ENCODE data around the gene SOCS2. TPM values are rescaled to one million over a fixed set of nuclear protein-coding genes. Genes with fewer than 3 reads are reported as not detected.
"Not testable (repeated sequence)": the region's sequence is repeated elsewhere in the genome, so short reads cannot be mapped to it uniquely, and the experiment has no call there.

Gene SOCS2
- total RNA-seq, 2 donors from 2014 or later: 14.2 to 23.4 TPM

GRCh38 chr12:93618891-93619410 lies 46.5 kb downstream of the SOCS2 start:
- Histone ChIP-seq H3K27me3 (no peaks in the 10 kb centered on the region), H3K9ac (ENCODE audit: low read depth in 2 of 2, low read length in 2 of 2) (no peak overlapping the region), H3K27ac (no peak overlapping the region), H3K36me3 (no peaks in the 10 kb centered on the region), H3K4me3 (no peak overlapping the region), H3K4me1 (no peaks in the 10 kb centered on the region), H3K9me3 (no peaks in the 10 kb centered on the region)
- TF ChIP-seq CTCF (IDR thresholded peaks at IDR 0.05): no peak
- intact Hi-C loops (cut with DNase I): no loop called here
- DNase-seq: no peak

DNA sequence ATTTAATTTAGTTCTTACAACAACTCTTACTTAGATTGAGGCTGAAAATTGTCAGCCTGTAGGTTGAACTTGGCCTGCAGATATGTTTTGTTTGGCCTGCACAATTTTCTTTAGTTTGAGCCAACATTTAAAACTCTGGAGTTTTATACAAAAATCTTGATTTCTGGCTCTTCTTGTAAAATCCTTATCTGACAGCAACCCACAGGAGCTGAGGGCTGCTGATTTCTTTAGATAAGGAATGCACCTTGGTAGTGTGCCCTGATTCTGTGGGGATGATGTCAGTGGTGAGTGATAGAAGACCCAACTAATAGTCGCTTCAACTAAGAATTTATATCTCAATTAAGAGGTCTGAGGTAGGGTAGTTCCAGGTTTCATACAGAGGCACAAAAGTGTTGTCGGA lies 49.5 kb downstream of the SOCS2 start:
- H3K36me3 ChIP-seq: no peaks in the 10 kb centered on the region
- no peaks in the 10 kb centered on the region for H3K9me3 ChIP-seq
- H3K9ac ChIP-seq (ENCODE audit: low read depth in 2 of 2, low read length in 2 of 2): no peak overlapping the region
- intact Hi-C loops (cut with DNase I): no loop called here
- no peak for TF ChIP-seq CTCF (IDR thresholded peaks at IDR 0.05)
- no peaks in the 10 kb centered on the region for H3K4me1 ChIP-seq
- H3K4me3 ChIP-seq: no peak overlapping the region
- H3K27me3 ChIP-seq: no peaks in the 10 kb centered on the region
- H3K27ac ChIP-seq: no peak overlapping the region
- no peak for DNase-seq

- Histone ChIP-seq H3K9ac (ENCODE audit: low read depth in 2 of 2, low read length in 2 of 2) (no peak overlapping the region), H3K4me1 (no peaks in the 10 kb centered on the region), H3K27me3 (no peaks in the 10 kb centered on the region), H3K27ac (no peak overlapping the region), H3K36me3 (no peaks in the 10 kb centered on the region), H3K4me3 (no peak overlapping the region), H3K9me3 (no peaks in the 10 kb centered on the region)
- intact Hi-C loops (cut with DNase I): no loop called here
- TF ChIP-seq CTCF (IDR thresholded peaks at IDR 0.05): no peak
- no peak for DNase-seq
Observed at GRCh38 chr12:93622485-93622884, 50.0 kb downstream of the SOCS2 start.

- DNase-seq: no peak
- no peaks in the 10 kb centered on the region for H3K9me3 ChIP-seq
- H3K4me3 ChIP-seq: no peak overlapping the region
- no peak for TF ChIP-seq CTCF (IDR thresholded peaks at IDR 0.05)
- H3K4me1 ChIP-seq: no peaks in the 10 kb centered on the region
- H3K27ac ChIP-seq: no peak overlapping the region
- no peaks in the 10 kb centered on the region for H3K36me3 ChIP-seq
- H3K9ac ChIP-seq (ENCODE audit: low read depth in 2 of 2, low read length in 2 of 2): no peak overlapping the region
- H3K27me3 ChIP-seq: no peaks in the 10 kb centered on the region
- intact Hi-C loops (cut with DNase I): no loop called here
Observed at GRCh38 chr12:93624595-93625294, 52.3 kb downstream of the SOCS2 start.

GRCh38 chr12:93625295-93625645 lies 52.8 kb downstream of the SOCS2 start:
- H3K4me1 ChIP-seq; intact Hi-C loops (cut with DNase I); H3K27ac ChIP-seq; H3K9ac ChIP-seq (ENCODE audit: low read depth in 2 of 2, low read length in 2 of 2); H3K36me3 ChIP-seq; H3K4me3 ChIP-seq; DNase-seq; H3K9me3 ChIP-seq; H3K27me3 ChIP-seq: not testable (repeated sequence)

DNA sequence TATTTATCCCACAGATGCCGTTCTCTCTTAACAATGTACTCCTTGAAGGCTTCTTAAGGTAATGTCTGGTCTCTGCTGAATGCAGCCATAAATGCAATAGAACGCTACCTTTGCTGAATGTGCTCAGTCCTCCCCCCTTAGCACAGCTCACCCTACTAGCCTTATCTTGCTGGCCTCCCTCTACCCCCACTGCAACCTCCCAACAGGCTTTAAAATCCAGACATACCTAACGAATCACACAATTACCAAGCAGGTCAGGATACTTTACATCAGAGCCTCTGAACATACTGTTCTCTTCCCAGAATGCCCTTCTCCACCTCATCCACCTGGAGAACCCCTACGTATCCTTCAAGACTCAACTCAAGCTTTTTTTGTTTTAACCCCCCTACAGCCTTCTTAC lies 53.7 kb downstream of the SOCS2 start:
- Histone ChIP-seq H3K36me3 (no peaks in the 10 kb centered on the region), H3K4me3 (no peak overlapping the region), H3K9me3 (no peaks in the 10 kb centered on the region), H3K27ac (no peak overlapping the region), H3K4me1 (no peaks in the 10 kb centered on the region), H3K9ac (ENCODE audit: low read depth in 2 of 2, low read length in 2 of 2) (no peak overlapping the region), H3K27me3 (no peaks in the 10 kb centered on the region)
- TF ChIP-seq CTCF (IDR thresholded peaks at IDR 0.05): no peak
- DNase-seq: no peak
- intact Hi-C loops (cut with DNase I): no loop called here
